HepG2 (cell line): ENCODE measurements around the gene TBL2. TPM values are rescaled to one million over a fixed set of nuclear protein-coding genes. Genes with fewer than 3 reads are reported as not detected.

ENCODE experiments used
- ATAC-seq: fragments of 200-7000 bp; cut with Tn5 transposase; 3 replicates; pipeline ENCODE4 v1.9.1; 2020; ENCODE audit warnings: mild to moderate bottlenecking, moderate library complexity
- BruUV-seq: library from RNA; stranded (reverse); fragments of 400-500 nt; replicated peaks from 2 replicates; lab custom pipeline; 2021; lab: Mats Ljungman, UMichigan
- CTCF ChIA-PET: fragments of 300-600 bp; formaldehyde crosslinking; extraction: SDS; loops from one replicate; lab custom pipeline; 2021; ENCODE audit warnings: low total read pairs, inconsistent platforms, low intra/inter-chr PET ratio; lab: Yijun Ruan, JAX
- POLR2A ChIA-PET: fragments of 350-600 bp; sonication (Branson Sonifier 250); formaldehyde crosslinking; loops from one replicate; lab custom pipeline; 2020; ENCODE audit warnings: antibody characterized with exemption, inconsistent platforms; lab: Yijun Ruan, JAX
- DNase-seq: peaks from one replicate; pipeline ENCODE4 v3.0.0-alpha.2; 2015; ENCODE audit warnings: low spot score
- FAIRE-seq: peaks from 3 replicates; lab custom pipeline; 2011; peaks lifted over from hg19 to GRCh38; lab: Jason Lieb, UNC
- H2AFZ ChIP-seq: one replicate; pipeline ENCODE4 v1.6.1; 2011; ENCODE audit warnings: low read length, inconsistent platforms
- H3K27ac ChIP-seq: fragments of 300-600 bp; 3 replicates; pipeline ENCODE4 v1.8.0; 2011; ENCODE audit warnings: mixed run types, mild to moderate bottlenecking, mixed read lengths, low read length, inconsistent platforms; ENCODE audit not compliant: insufficient read depth; ENCODE audit errors: extremely low read length
- H3K27me3 ChIP-seq, 2 experiments: fragments of 200-600 bp in 1 of 2; 2 replicates in 1 of 2; 3 replicates in 1 of 2; pipeline versions ENCODE4 v1.6.0 to v1.8.0; 2011; ENCODE audit warnings: low read length in 2 of 2, mild to moderate bottlenecking in 2 of 2, moderate library complexity in 2 of 2, inconsistent platforms in 1 of 2; ENCODE audit not compliant: insufficient read depth in 2 of 2, control insufficient read depth in 1 of 2
- H3K36me3 ChIP-seq, 2 experiments: fragments of 200-600 bp in 1 of 2; replicated peaks in 1 of 2; 2 replicates in 1 of 2; 3 replicates in 1 of 2; pipeline versions ENCODE4 v1.5.1 to v1.8.0; 2011; ENCODE audit warnings: low read length in 2 of 2, inconsistent platforms in 1 of 2; ENCODE audit not compliant: insufficient read depth in 2 of 2, control insufficient read depth in 1 of 2
- H3K4me1 ChIP-seq: 2 replicates; pipeline ENCODE4 v1.5.1; 2012; ENCODE audit warnings: low read length, inconsistent platforms; ENCODE audit not compliant: insufficient read depth
- H3K4me2 ChIP-seq: 2 replicates; pipeline ENCODE4 v1.6.0; 2011; ENCODE audit warnings: low read depth, low read length, inconsistent platforms
- H3K4me3 ChIP-seq, 3 experiments: fragments of 200-600 bp in 1 of 3; sonication (generic), shearing (Covaris generic) in 1 of 3; replicated peaks in 1 of 3; 2 replicates each; pipeline ENCODE4 v1.5.1; 2011 to 2016; ENCODE audit warnings: low read length in 3 of 3, inconsistent platforms in 2 of 3, low read depth in 2 of 3, mild to moderate bottlenecking in 2 of 3, control low read depth in 1 of 3, mixed read lengths in 1 of 3; ENCODE audit not compliant: insufficient read depth in 1 of 3
- H3K79me2 ChIP-seq: one replicate; pipeline ENCODE4 v1.6.1; 2011; ENCODE audit warnings: low read length, inconsistent platforms; ENCODE audit not compliant: insufficient read depth
- H3K9ac ChIP-seq: 2 replicates; pipeline ENCODE4 v1.6.0; 2011; ENCODE audit warnings: mild to moderate bottlenecking, low read depth, low read length, inconsistent platforms; ENCODE audit not compliant: insufficient read depth
- H3K9me3 ChIP-seq: 2 replicates; pipeline ENCODE4 v1.5.1; 2012; ENCODE audit warnings: mild to moderate bottlenecking, low read length
- H4K20me1 ChIP-seq: 2 replicates; pipeline ENCODE4 v1.6.0; 2011; ENCODE audit warnings: inconsistent platforms, mild to moderate bottlenecking, low read length, moderate library complexity; ENCODE audit not compliant: insufficient read depth
- AHR ChIP-seq: IDR thresholded peaks from 2 replicates; pipeline ENCODE4 v1.6.1; 2018; ENCODE audit warnings: missing genetic modification reagents, missing compliant biosample characterization
- WGBS: methylation state at CpG from one replicate; pipeline ENCODE4 v1.1.6; 2017; ENCODE audit warnings: low lambda C conversion rate; 5-methylcytosine and 5-hydroxymethylcytosine counted together
- in situ Hi-C: cut with HindIII; loops from 2 replicates; pipeline ENCODE4 v1.10.0; 2017; ENCODE audit warnings: low pct_unique_long_range_greater_than_20kb; ENCODE audit not compliant: extremely low pct_ligation_motif_present
- intact Hi-C: fragments of 100-400 bp; cut with micrococcal nuclease; formaldehyde crosslinking; loops from one replicate; pipeline ENCODE4 v1.10.0; 2022; ENCODE audit not compliant: unreplicated experiment
- polyA plus RNA-seq, 8 experiments: library from polyadenylated mRNA; depleted of rRNA in 3 of 8; stranded (reverse) in 7 of 8; unstranded in 1 of 8; fragments of >200 nt; fragmentation: Illumina TruSeq in 4 of 8; extraction: Trizol in 4 of 8; gene quantifications; 2 replicates each; pipeline versions ENCODE4 v1.2.1 to v1.2.3, GENCODE V29; 2011 to 2016; ENCODE audit warnings: low read depth in 4 of 8, missing spikeins in 1 of 8, mixed read lengths in 1 of 8; ENCODE audit not compliant: insufficient read depth in 1 of 8
- total RNA-seq, 5 experiments: library from RNA; depleted of rRNA; stranded (reverse); fragments of >200 nt; fragmentation: Illumina TruSeq; extraction: Trizol; gene quantifications; 2 replicates each; pipeline ENCODE4 v1.2.3, GENCODE V29; 2016; ENCODE audit warnings: low read depth in 1 of 5
- TF ChIP-seq, protein P1 (sequence below): sonication (generic); formaldehyde crosslinking; IDR thresholded peaks from 2 replicates; pipeline ENCODE4 v1.4.0; 2020; ENCODE audit warnings: missing genetic modification reagents, borderline replicate concordance
- TF ChIP-seq, protein P2 (sequence below): sonication (generic); formaldehyde crosslinking; IDR thresholded peaks from 2 replicates; pipeline ENCODE4 v1.8.0; 2022; ENCODE audit warnings: missing genetic modification reagents, low read depth, mild to moderate bottlenecking, borderline replicate concordance
- TF ChIP-seq, protein P3 (sequence below): sonication (generic); formaldehyde crosslinking; IDR thresholded peaks from 2 replicates; pipeline ENCODE4 v1.4.0; 2020; ENCODE audit warnings: mild to moderate bottlenecking, missing genetic modification reagents
- TF ChIP-seq, protein P4 (sequence below): sonication (generic); formaldehyde crosslinking; IDR thresholded peaks from 2 replicates; pipeline ENCODE4 v1.4.0; 2020; ENCODE audit warnings: missing genetic modification reagents
- TF ChIP-seq, protein P5 (sequence below): sonication (generic); formaldehyde crosslinking; IDR thresholded peaks from 2 replicates; pipeline ENCODE4 v1.4.0; 2020; ENCODE audit warnings: missing genetic modification reagents

TBL2 gene
- total and polyA plus RNA-seq, 2 of the 13 experiments (the other 11 are each of a cell fraction or from before 2014, with no cell fraction given), result 43.4 to 47.2 TPM

DNA sequence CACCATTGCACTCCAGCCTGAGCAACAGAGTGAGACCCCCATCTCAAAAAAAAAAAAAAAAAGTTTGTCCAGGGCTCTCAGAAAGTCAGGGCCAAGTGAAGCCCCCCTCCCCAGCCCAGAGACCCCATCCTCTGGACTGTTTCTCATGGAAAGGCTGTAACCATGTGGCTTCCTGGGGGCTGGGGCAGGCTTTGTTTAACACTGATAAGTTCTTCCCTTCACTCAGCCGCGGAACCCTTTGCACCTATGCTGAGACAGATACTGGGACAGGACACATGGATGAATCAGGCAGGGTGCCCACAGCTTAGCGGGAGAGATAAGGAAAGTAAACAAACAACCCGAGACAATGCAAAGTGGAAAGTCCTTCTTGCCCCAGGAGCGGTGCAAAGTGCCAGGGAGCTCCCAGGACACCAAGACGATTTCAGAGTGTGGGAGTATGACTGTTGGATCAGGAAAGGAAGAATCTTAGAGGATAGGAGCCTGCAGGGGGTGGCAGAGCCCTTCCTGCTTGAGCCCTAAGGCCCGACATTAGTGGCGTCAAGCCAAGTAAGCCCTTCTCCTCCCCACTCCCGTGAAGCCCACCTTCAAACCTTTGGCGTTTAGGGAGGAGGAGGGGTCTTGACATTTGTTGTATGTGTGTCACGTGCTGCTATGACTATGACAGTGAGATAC lies 34.4 kb upstream of the TBL2 start (continued):
- TF ChIP-seq, protein P1, sequence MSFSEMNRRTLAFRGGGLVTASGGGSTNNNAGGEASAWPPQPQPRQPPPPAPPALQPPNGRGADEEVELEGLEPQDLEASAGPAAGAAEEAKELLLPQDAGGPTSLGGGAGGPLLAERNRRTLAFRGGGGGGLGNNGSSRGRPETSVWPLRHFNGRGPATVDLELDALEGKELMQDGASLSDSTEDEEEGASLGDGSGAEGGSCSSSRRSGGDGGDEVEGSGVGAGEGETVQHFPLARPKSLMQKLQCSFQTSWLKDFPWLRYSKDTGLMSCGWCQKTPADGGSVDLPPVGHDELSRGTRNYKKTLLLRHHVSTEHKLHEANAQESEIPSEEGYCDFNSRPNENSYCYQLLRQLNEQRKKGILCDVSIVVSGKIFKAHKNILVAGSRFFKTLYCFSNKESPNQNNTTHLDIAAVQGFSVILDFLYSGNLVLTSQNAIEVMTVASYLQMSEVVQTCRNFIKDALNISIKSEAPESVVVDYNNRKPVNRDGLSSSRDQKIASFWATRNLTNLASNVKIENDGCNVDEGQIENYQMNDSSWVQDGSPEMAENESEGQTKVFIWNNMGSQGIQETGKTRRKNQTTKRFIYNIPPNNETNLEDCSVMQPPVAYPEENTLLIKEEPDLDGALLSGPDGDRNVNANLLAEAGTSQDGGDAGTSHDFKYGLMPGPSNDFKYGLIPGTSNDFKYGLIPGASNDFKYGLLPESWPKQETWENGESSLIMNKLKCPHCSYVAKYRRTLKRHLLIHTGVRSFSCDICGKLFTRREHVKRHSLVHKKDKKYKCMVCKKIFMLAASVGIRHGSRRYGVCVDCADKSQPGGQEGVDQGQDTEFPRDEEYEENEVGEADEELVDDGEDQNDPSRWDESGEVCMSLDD (CRISPR knock-in tag), result no peak
- no peak; the same call in 1 of the 2 replicates for TF ChIP-seq AHR (CRISPR knock-in tag)
- TF ChIP-seq, protein P2, sequence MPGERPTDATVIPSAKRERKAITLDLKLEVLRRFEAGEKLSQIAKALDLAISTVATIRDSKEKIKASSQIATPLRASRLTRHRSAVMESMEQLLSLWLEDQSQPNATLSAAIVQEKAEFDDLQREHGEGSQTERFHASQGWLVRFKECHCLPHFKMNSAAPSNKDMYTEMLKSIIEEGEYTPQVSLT (CRISPR knock-in tag), result no peak
- TF ChIP-seq, all 625 proteins: peak for 296

DNA sequence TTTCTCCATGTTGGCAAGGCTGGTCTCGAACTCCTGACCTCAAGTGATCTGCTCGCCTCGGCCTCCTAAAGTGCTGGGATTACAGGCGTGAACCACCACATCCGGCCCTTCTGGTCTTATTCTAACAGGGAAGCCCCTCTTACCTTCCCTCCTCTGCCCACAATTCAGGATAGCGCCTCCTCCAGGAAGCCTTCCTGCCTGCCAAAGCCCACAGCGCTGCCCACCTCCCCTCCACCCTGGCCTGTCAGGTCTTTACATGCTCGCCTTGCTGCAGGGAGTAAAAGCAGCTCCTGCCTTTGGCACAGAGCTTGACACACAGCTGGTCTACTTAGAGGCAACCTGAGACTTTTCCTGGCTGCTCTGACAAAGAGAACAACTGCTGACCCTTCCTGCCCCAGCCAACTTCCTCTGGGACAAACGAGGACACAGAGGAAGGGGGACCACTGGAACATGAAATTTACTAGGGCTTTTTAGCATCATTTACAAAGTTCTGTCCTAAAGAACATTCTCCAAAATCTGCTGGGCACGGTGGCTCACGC lies 32.7 kb upstream of the TBL2 start:
- ChIA-PET POLR2A (interaction anchor here (1.9 to 19.7 kb wide), 2 partner anchors 8 to 124 kb away, joined by 5 to 416 read pairs; partner anchors contain the start of gene MLXIPL), CTCF (no interaction called here)
- FAIRE-seq (no peak), DNase-seq (no peak), ATAC-seq (no peak)
- Histone ChIP-seq H3K27ac (peak overlapping the region; percentile 51), H3K9me3 (no peaks in the 10 kb centered on the region), H3K4me1 (peaks cover 82% of the 10 kb centered on the region), H2AFZ (no peak overlapping the region), H3K27me3 (no peaks in the 10 kb centered on the region), H3K36me3 (peaks cover 17 to 53% of the 10 kb centered on the region in 2 experiments), H3K9ac (no peak overlapping the region), H3K4me3 (no peak overlapping the region), H4K20me1 (peaks cover 47% of the 10 kb centered on the region), H3K79me2 (peaks cover 18% of the 10 kb centered on the region), H3K4me2 (no peak overlapping the region)
- in situ Hi-C loops (loop anchor here (5.0 kb wide), 1 partner anchor 56 kb away; the partner anchor contains the start of gene VPS37D), intact Hi-C loops (loop anchor here (5.0 kb wide), 1 partner anchor 116 kb away; no protein-coding TSS in a partner anchor)
- 92% methylated on average over 11 of the region's 11 CpGs for WGBS
- BruUV-seq, result no TSS peak
- TF ChIP-seq, protein P3, sequence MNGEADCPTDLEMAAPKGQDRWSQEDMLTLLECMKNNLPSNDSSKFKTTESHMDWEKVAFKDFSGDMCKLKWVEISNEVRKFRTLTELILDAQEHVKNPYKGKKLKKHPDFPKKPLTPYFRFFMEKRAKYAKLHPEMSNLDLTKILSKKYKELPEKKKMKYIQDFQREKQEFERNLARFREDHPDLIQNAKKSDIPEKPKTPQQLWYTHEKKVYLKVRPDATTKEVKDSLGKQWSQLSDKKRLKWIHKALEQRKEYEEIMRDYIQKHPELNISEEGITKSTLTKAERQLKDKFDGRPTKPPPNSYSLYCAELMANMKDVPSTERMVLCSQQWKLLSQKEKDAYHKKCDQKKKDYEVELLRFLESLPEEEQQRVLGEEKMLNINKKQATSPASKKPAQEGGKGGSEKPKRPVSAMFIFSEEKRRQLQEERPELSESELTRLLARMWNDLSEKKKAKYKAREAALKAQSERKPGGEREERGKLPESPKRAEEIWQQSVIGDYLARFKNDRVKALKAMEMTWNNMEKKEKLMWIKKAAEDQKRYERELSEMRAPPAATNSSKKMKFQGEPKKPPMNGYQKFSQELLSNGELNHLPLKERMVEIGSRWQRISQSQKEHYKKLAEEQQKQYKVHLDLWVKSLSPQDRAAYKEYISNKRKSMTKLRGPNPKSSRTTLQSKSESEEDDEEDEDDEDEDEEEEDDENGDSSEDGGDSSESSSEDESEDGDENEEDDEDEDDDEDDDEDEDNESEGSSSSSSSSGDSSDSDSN, result no peak
- TF ChIP-seq, protein P4, sequence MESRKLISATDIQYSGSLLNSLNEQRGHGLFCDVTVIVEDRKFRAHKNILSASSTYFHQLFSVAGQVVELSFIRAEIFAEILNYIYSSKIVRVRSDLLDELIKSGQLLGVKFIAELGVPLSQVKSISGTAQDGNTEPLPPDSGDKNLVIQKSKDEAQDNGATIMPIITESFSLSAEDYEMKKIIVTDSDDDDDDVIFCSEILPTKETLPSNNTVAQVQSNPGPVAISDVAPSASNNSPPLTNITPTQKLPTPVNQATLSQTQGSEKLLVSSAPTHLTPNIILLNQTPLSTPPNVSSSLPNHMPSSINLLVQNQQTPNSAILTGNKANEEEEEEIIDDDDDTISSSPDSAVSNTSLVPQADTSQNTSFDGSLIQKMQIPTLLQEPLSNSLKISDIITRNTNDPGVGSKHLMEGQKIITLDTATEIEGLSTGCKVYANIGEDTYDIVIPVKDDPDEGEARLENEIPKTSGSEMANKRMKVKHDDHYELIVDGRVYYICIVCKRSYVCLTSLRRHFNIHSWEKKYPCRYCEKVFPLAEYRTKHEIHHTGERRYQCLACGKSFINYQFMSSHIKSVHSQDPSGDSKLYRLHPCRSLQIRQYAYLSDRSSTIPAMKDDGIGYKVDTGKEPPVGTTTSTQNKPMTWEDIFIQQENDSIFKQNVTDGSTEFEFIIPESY (CRISPR knock-in tag), result peak; percentile 76; the same call in 1 of the 2 replicates
- TF ChIP-seq, protein P5, sequence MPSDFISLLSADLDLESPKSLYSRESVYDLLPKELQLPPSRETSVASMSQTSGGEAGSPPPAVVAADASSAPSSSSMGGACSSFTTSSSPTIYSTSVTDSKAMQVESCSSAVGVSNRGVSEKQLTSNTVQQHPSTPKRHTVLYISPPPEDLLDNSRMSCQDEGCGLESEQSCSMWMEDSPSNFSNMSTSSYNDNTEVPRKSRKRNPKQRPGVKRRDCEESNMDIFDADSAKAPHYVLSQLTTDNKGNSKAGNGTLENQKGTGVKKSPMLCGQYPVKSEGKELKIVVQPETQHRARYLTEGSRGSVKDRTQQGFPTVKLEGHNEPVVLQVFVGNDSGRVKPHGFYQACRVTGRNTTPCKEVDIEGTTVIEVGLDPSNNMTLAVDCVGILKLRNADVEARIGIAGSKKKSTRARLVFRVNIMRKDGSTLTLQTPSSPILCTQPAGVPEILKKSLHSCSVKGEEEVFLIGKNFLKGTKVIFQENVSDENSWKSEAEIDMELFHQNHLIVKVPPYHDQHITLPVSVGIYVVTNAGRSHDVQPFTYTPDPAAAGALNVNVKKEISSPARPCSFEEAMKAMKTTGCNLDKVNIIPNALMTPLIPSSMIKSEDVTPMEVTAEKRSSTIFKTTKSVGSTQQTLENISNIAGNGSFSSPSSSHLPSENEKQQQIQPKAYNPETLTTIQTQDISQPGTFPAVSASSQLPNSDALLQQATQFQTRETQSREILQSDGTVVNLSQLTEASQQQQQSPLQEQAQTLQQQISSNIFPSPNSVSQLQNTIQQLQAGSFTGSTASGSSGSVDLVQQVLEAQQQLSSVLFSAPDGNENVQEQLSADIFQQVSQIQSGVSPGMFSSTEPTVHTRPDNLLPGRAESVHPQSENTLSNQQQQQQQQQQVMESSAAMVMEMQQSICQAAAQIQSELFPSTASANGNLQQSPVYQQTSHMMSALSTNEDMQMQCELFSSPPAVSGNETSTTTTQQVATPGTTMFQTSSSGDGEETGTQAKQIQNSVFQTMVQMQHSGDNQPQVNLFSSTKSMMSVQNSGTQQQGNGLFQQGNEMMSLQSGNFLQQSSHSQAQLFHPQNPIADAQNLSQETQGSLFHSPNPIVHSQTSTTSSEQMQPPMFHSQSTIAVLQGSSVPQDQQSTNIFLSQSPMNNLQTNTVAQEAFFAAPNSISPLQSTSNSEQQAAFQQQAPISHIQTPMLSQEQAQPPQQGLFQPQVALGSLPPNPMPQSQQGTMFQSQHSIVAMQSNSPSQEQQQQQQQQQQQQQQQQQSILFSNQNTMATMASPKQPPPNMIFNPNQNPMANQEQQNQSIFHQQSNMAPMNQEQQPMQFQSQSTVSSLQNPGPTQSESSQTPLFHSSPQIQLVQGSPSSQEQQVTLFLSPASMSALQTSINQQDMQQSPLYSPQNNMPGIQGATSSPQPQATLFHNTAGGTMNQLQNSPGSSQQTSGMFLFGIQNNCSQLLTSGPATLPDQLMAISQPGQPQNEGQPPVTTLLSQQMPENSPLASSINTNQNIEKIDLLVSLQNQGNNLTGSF (CRISPR knock-in tag), result 0 out of 2 replicates have a peak, but pooled peaks have one; percentile 27
